ENCODE results near the gene TNK1. TPM values are rescaled to one million over a fixed set of nuclear protein-coding genes. Genes with fewer than 3 reads are reported as not detected.
A peak's percentile ranks its signal among the peaks of the same experiment; 100 is the strongest.

TNK1 gene
- total and polyA plus RNA-seq, 9 of the 15 experiments (the other 6 are each of a cell fraction or from before 2014, with no cell fraction given), result 0.28 to 5.2 (median 2.1) TPM

DNA sequence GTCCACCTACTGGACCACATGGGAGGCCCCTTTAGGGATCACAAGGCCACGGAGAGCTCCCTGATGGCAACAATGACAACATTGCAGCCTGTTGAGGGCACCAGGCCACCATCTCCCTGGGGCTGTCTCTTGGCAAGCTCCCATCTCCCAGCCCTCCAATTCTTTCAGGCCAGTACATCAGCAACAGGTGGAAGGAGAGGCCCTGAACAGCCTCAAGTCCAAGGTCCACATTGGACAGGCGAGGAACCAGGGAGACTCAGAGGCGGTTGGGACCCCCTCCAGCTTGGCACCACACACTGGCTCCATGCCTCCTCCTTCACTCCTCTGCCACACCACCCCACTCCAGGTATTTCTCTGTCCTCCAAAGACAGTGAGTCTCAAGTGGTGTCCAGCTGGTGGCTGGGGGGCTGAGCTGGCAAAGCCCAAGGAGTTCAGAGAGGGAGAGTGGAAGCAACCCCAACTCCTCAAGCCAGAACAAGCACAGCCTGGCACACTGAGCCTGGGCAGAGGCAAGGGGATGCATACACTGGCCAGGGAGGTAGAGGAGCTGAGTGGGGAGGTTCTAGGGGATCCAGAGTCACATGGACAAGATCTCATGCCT lies 45.9 kb upstream of the TNK1 start:
- ChIA-PET POLR2A (interaction anchor here (0.7 to 2.8 kb wide), 3 partner anchors 9 to 21 kb away, joined by 3 to 15 read pairs (median 3); no protein-coding TSS in a partner anchor), CTCF (ENCODE audit: low intra/inter-chr PET ratio) (no interaction called here)
- Histone ChIP-seq H3K4me2 (ENCODE audit: insufficient read depth, low read length) (no peak overlapping the region), H3K79me2 (ENCODE audit: control insufficient read depth, insufficient read depth, low read length) (no peaks in the 10 kb centered on the region), H3K9me1 (ENCODE audit: control insufficient read depth, insufficient read depth, low read length) (no peaks in the 10 kb centered on the region), H4K20me1 (replicated peaks; ENCODE audit: control insufficient read depth, insufficient read depth, low read length) (no peaks in the 10 kb centered on the region), H3K4me3 (no peak overlapping the region), H3K9ac (ENCODE audit: insufficient read depth in 1 of 2, low read depth in 2 of 2, low read length in 2 of 2) (peak overlapping the region in 1 of 2 experiments; percentile 76; a peak in 1 of 4 replicates), H3K27ac (ENCODE audit: extremely low read depth, low read depth, low read length) (no peak overlapping the region), H3K9me3 (replicated peaks; ENCODE audit: control insufficient read depth, insufficient read depth, low read depth, low read length) (no peaks in the 10 kb centered on the region), H3K27me3 (ENCODE audit: control insufficient read depth in 2 of 2, insufficient read depth in 2 of 2, low read length in 2 of 2) (no peaks in the 10 kb centered on the region), H3K36me3 (ENCODE audit: control insufficient read depth, insufficient read depth, low read length) (no peaks in the 10 kb centered on the region), H2AFZ (ENCODE audit: low read depth, low read length) (no peak overlapping the region), H3K4me1 (replicated peaks in 1 of 2; ENCODE audit: control insufficient read depth in 2 of 2, insufficient read depth in 2 of 2, low read length in 2 of 2) (peaks cover 15 to 36% of the 10 kb centered on the region in 2 experiments)
- in situ Hi-C loops (cut with MboI), result loop anchor here (10.0 kb wide), 1 partner anchor 290 kb away; the partner anchor contains the start of gene SLC16A11
- whole genome bisulfite sequencing (ENCODE audit: insufficient coverage, low coverage, missing lambda C conversion rate), result 71% methylated on average over 3 of the region's 3 CpGs
- intact Hi-C loops (cut with micrococcal nuclease), result no loop called here
- DNase-seq (ENCODE audit: extremely low read depth in 1 of 4, low spot score in 3 of 4) (no peak), FAIRE-seq (no peak), ATAC-seq (no peak)
- TF ChIP-seq, protein P1, sequence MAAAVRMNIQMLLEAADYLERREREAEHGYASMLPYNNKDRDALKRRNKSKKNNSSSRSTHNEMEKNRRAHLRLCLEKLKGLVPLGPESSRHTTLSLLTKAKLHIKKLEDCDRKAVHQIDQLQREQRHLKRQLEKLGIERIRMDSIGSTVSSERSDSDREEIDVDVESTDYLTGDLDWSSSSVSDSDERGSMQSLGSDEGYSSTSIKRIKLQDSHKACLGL (CRISPR knock-in tag; IDR thresholded peaks at IDR 0.05; ENCODE audit: borderline replicate concordance, poor library complexity, severe bottlenecking), result no peak
- TF ChIP-seq, protein P2, sequence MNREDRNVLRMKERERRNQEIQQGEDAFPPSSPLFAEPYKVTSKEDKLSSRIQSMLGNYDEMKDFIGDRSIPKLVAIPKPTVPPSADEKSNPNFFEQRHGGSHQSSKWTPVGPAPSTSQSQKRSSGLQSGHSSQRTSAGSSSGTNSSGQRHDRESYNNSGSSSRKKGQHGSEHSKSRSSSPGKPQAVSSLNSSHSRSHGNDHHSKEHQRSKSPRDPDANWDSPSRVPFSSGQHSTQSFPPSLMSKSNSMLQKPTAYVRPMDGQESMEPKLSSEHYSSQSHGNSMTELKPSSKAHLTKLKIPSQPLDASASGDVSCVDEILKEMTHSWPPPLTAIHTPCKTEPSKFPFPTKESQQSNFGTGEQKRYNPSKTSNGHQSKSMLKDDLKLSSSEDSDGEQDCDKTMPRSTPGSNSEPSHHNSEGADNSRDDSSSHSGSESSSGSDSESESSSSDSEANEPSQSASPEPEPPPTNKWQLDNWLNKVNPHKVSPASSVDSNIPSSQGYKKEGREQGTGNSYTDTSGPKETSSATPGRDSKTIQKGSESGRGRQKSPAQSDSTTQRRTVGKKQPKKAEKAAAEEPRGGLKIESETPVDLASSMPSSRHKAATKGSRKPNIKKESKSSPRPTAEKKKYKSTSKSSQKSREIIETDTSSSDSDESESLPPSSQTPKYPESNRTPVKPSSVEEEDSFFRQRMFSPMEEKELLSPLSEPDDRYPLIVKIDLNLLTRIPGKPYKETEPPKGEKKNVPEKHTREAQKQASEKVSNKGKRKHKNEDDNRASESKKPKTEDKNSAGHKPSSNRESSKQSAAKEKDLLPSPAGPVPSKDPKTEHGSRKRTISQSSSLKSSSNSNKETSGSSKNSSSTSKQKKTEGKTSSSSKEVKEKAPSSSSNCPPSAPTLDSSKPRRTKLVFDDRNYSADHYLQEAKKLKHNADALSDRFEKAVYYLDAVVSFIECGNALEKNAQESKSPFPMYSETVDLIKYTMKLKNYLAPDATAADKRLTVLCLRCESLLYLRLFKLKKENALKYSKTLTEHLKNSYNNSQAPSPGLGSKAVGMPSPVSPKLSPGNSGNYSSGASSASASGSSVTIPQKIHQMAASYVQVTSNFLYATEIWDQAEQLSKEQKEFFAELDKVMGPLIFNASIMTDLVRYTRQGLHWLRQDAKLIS (CRISPR knock-in tag; IDR thresholded peaks at IDR 0.05), result no peak
- TF ChIP-seq, protein P3, sequence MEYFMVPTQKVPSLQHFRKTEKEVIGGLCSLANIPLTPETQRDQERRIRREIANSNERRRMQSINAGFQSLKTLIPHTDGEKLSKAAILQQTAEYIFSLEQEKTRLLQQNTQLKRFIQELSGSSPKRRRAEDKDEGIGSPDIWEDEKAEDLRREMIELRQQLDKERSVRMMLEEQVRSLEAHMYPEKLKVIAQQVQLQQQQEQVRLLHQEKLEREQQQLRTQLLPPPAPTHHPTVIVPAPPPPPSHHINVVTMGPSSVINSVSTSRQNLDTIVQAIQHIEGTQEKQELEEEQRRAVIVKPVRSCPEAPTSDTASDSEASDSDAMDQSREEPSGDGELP (CRISPR knock-in tag; IDR thresholded peaks at IDR 0.05; ENCODE audit: borderline replicate concordance), result no peak
- no peak for TF ChIP-seq E2F3 (CRISPR knock-in tag; IDR thresholded peaks at IDR 0.05)
- no peak for TF ChIP-seq MXI1 (IDR thresholded peaks at IDR 0.05; ENCODE audit: low read depth, low read length)
- TF ChIP-seq ZNF3 (CRISPR knock-in tag; IDR thresholded peaks at IDR 0.05), result no peak
- TF ChIP-seq MYNN (IDR thresholded peaks at IDR 0.05), result no peak
- no peak for TF ChIP-seq MYNN (CRISPR knock-in tag; IDR thresholded peaks at IDR 0.05)
- TF ChIP-seq, protein P4, sequence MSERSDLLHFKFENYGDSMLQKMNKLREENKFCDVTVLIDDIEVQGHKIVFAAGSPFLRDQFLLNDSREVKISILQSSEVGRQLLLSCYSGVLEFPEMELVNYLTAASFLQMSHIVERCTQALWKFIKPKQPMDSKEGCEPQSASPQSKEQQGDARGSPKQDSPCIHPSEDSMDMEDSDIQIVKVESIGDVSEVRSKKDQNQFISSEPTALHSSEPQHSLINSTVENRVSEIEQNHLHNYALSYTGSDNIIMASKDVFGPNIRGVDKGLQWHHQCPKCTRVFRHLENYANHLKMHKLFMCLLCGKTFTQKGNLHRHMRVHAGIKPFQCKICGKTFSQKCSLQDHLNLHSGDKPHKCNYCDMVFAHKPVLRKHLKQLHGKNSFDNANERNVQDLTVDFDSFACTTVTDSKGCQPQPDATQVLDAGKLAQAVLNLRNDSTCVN (CRISPR knock-in tag; IDR thresholded peaks at IDR 0.05), result no peak
- TF ChIP-seq SP2 (IDR thresholded peaks at IDR 0.05; ENCODE audit: extremely low read depth, low read depth, low read length, poor library complexity, severe bottlenecking), result no peak
- no peak for TF ChIP-seq TSC22D4 (tag; IDR thresholded peaks at IDR 0.05)
- TF ChIP-seq PCBP1 (IDR thresholded peaks at IDR 0.05; ENCODE audit: low read depth, low read length, poor library complexity, severe bottlenecking), result no peak
- TF ChIP-seq RBM25 (IDR thresholded peaks at IDR 0.05; ENCODE audit: low read depth, low read length, severe bottlenecking), result no peak
- no peak for TF ChIP-seq ZNF408 (CRISPR knock-in tag; IDR thresholded peaks at IDR 0.05; ENCODE audit: low read depth)
- BruUV-seq (replicated peaks), result no TSS peak
